NCI-H2107 treated with DMSO at 0.1 percent for 48 hours (cell line): ENCODE results near the gene SMCHD1.
"Not testable (repeated sequence)": the region's sequence is repeated elsewhere in the genome, so short reads cannot be mapped to it uniquely, and the experiment has no call there.

Source experiments
- DNase-seq: peaks from one replicate; lab custom pipeline; 2025; ENCODE audit not compliant: unreplicated experiment; lab: John Stamatoyannopoulos, UW

SMCHD1 gene

DNA sequence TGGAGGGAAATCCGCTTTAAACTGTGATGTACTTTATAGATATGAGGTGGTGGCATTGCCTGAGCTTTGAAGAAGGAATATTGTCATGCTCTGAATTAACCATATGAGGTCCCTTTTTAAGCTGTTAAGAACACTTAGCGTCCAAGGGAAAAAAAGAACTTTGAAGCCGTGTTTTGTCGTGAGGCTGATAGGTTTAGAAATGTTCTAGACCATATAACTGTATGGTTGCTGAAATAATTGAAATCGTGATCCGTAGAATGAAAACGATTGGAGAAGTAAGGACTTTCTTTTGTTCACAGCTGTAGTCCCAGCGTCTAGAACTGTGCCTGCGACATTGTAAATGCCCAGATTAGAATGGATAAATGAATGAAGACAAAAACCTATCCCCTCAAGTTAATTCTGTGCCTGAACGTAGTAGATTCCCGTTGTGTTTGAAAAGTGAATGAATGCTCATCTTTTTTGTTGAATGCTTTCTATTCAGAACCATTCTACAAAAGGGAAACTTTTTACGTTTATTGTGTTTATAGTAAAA lies 1.5 kb downstream of the SMCHD1 start:
- no peak for DNase-seq

DNA sequence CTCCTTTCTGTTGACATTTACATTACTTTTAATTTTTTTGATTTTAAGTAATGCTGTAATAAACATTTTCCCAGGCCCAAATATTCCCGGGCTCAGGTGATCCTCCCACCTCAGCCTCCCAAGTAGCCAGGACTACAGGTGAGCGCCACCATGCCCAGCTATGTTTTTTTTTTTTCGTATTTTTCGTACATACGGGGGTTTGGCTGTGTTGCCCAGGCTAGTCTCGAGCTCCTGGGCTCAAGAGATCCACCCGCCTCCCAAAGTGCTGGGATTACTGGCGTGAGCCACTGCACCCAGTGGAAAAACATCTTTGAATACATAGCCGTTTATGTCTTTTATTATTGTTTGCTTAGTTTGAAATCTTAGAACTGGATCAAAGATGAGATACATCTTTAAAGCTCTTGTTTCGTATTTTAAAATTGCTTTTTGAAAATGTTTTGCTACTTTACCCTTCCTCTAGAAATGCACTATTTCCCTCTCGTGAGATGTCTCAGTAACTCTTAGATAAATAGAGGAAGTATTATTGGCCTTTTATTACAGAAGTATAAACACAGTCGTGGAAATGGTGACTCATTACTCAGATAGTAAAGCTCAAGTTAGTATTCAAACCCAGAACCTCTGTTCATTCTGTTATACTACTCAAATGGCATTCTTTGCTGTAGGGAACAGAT lies 2.4 kb downstream of the SMCHD1 start:
- no peak for DNase-seq

DNA sequence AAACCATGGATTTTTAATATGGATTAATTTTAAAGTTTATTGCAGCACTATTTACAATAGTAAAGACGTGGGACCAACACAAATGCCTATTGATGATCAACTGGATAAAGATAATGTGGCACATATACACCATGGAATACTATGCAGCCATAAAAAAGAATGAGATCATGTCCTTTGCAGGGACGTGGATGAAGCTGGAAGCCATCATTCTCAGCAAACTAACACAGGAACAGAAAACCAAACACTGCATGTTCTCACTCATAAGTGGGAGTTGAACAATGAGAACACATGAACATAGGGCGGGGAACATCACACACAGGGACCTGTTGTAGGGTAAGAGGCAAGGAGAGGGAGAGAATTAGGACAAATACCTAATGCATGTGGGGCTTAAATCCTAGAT lies 5.3 kb downstream of the SMCHD1 start:
- not testable (repeated sequence) for DNase-seq

DNA sequence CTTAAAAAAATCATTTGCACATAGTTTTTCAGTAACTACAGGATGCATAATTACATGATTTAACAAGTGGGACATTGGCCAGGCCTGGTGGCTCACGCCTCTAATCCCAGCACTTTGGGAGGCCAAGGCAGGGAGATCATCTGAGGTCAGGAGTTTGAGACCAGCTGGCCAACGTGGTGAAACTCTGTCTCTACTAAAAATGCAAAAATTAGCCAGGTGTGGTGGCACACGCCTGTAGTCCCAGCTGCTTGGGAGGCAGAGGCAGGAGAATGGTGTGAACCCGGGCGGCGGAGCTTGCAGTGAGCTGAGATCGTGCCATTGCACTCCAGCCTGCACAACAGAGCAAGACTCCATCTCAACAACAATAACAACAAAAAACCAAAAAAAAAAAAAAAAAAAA lies 6.8 kb downstream of the SMCHD1 start:
- not testable (repeated sequence) for DNase-seq

DNA sequence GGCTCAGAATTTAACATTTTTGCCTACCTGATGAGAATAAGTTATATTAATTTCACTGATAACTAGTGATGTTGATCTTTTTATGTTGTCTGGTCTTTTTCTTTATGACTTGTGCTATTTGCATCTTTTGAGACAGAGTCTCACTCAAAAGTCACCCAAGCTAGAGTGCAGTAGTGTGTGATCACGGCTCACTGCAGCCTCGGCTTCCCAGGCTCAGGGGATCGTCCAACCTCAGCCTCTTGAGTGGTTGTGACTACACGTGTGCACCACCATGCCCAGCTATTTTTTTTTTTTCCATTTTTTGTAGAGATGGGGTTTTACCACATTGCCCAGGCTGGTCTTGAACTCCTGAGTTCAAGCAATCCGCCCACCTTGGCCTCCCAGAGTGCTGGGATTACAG lies 7.5 kb downstream of the SMCHD1 start:
- DNase-seq, result no peak

DNA sequence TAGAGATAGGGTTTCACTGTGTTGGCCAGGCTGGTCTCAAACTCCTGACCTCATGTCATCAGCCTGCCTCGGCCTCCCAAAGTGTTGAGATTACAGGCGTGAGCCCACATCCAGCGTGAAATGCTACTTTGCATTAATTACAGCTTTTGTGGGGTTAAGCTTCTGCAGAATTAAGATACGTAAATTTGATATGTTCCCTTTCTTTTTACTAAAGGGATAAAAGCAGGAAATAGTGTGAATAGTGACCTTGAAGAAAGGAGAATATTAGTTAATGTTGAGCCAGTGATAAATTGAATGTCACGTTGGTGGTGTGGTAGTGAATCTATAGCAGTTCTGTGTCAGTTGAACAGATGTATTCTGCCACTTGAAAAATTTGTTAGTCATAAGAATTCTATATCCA lies 16.9 kb downstream of the SMCHD1 start:
- DNase-seq, result no peak

DNA sequence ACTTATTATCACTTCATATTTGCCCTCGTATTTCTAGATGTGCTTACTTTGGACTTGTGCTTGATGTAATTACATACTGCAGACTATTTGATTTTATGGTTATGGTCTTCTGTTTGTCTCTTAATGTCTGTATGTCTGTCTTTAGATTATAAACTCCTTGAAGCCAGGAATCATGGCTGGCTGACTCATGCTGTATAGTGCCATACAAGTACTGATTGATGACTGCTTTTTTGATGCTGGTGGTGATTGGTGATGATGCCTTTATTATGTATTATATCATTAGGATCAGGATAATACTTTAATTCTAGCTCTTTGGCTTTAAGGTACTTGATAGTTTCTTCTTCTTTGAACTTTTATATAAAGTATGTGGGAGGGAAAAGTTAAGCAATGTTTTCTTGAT lies 17.3 kb downstream of the SMCHD1 start:
- no peak for DNase-seq

DNA sequence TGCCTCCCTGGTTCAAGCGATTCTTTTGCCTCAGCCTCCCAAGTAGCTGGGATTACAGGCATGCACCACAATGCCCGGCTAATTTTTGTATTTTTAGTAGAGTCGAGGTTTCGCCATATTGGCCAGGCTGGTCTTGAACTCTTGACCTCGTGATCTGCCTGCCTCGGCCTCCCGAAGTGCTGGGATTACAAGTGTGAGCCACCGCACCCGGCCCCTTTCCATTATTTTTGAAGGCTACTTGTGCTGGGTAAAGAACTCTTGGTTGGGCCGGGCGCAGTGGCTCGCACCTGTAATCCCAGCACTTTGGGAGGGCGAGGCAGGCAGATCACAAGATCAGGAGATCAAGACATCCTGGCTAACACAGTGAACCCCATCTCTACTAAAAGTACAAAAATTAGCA lies 23.4 kb downstream of the SMCHD1 start:
- not testable (repeated sequence) for DNase-seq

DNA sequence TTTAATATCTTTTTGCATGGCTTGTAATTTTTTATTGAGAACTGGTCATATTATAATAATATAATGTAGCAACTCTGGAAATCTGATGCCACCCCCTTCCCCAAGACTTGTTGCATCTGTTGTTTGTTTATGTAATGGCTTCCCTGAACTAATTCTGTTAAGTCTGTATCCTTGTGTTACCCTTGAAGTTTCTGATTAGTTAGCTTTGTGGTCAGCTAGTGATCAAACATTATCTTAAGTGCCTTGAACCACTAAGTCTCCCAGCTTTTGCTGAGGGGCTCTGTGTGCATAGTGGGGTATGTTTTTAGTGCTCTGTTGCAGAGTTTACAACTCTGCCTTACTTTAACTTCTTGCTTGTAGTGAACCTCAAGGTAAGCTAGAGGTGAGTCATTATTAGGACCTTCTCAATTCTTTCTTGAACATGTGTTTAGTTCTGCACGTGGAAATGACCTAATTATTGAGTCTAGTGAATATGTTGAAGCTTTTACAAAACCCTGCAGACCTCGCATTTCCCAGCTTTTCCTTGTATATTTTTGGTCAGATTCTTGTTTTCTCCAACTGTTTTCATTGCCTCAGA lies 24.8 kb downstream of the SMCHD1 start:
- DNase-seq, result no peak

DNA sequence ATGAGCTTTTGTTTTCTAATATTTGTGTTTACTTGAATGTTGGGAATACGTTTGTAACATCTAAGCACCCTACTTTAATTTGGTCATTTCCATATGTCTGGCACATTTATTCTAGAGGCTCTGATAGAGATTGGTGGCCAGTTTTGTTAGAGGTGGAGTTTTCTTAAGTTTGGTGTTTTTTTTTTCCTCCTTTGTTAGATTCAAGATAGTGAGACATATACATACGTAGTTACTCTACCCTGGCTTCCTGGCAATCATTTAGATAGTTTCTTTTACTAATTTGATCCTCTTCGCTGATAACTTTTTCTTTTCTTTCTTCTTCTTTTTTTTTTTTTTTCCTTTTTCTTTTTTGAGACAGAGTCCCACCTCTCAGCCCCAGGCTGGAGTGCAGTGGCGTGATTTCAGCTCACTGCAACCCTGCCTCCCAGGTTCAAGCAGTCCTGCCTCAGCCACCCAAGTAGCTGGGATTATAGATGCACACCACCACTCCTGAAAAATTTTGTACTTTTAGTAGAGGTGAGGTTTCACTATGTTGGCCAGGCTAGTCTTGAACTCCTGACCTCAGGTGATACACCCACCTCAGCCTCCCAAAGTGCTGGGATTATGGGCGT lies 26.6 kb downstream of the SMCHD1 start:
- DNase-seq, result no peak

DNA sequence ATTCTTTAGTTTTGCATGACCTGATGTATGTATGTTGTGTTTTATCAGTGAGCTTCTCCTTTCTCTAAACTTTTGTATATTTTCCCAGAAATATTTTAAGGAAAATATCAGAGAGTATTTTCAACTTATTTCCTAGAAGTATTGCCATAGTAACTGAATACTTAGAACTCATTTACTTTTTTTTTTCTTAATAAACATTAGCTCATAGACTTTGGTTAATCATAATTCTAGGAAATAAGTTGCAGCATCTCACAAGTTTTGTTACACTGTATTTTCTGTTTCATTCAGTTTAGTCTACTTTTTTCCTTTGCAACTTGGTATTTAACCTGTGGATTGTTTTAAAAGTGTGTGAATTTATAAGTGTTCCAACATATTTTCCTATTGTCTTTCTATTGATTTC lies 27.5 kb downstream of the SMCHD1 start:
- no peak for DNase-seq

DNA sequence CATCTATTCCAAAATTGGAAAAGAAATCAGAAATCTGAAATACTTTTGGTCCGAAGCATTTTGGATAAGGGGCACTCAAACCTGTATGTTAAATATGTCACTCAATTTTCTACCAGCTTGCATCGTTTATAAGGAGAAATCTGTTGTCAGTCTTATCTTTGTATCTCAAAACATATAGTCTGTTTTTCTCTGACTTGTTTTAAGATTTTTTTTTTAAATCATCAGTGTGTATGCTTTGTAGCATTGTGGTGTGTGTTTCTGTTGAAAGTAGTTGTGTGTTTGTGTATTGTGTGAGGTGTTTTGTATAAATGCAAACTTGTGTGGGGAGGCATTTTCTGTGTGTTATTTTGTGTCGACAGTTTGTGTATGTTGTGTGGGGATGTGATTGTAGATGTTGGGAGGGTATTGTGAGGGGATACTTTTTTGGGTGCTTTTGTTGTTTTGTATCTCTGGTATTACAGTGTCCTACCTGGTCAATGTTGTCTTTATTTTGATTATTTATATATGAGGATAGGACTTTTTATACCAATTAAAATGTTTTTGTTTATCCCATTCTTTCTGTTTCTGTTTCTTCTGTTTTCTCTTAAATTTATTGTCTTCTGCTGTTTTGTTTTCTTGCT lies 30.9 kb downstream of the SMCHD1 start:
- DNase-seq, result no peak

DNA sequence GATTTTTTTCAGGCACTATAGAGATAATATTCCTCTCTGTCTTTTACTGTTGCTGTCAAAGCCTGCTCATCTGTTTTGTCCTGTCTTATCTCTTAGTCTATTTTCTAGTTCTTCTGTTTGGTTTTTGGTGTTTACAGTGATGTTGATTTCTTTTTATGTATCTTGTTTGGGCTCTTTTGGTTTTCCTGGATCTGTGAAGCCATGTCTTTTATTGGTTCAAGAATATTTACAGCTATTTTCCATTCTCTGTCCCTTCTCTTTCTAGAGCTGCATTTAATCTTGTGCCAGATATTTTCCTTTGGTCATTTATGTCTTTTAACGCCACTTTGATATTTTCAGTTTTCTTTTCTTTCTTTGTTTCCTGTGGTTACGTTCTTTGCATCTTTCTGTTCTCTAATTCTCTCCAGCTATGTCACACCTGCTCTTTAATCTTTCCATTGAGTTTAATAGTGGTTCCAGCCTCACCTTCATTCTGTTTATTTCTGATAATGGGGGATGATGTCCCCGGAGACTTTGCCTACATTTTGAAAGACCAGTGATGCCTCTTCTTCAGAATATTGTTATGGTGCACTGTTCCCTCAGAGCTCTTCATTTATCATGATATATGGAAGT lies 32.0 kb downstream of the SMCHD1 start:
- DNase-seq, result no peak

DNA sequence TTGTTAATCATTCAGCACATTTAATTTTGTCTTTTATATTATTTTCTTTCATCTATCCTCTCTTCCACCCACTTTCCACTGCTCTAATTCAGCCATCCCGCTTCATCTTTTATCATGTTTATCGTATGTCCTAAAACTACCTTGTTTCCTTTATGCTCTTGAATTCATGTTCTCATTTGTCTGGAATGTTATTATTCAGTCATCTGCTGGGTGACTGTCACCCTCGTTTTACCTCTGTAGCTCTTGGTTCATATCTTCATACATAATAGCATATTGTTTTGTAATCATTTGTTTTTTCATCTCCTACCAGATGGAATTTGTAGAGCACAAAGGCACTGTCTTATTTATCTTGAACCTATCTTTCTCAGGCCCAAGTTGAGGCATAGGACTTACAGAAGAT lies 37.0 kb downstream of the SMCHD1 start:
- DNase-seq, result no peak

DNA sequence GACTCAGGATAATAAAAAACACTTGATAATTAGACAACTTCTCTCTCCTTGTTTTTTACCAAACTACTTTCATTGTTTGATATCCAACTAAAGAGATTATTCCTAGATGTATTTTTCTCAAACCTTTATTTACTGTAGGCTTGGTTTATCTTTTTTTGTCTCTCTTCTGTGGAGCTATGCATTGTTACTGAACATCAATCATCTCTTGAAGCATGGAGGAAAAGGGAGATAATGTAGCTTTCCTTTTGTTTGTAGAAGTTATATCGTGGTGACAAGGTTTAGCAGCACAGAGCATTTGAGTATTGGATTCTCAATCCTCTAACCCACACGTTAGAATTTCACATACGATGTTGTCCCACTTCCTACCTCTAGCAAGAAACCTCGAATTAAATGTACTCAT lies 41.7 kb downstream of the SMCHD1 start:
- no peak for DNase-seq

DNA sequence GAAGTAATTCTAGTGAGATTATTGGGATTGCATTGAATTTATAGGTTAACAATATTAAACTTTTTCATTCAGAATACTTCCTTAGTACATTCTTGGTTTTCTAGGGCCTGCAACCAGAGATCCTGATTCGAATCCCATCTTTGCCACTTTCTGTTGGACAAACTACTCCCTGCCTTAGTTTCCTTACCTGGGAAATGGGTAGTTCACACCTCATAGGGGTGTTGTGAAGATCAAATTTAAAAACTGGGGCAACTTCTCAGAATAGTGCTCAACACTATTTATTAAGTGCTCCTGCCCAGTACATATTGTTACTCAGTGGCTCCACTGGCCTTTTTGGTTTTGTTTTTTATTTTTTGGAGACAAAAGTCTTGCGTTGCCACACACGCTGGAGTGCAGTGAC lies 43.5 kb downstream of the SMCHD1 start:
- no peak for DNase-seq

DNA sequence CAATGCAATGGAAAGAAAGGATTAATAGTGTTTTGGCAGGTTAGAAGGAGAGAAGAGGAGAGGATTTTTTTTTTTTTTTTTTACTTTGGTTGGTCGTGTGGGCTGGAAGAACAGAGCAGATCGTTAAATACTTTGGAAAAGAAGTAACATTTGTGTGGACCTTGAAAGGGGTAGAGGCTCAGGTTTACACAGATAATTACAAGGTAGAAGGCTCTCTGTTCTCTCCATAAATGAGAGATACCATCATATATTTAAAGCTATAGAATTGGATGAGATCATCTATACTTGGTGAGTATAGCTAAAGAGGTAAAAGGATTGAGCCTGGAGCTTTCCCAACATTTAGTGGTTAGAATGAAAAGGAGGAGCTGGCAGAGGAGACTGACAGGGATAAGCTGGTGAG lies 49.0 kb downstream of the SMCHD1 start:
- no peak for DNase-seq

DNA sequence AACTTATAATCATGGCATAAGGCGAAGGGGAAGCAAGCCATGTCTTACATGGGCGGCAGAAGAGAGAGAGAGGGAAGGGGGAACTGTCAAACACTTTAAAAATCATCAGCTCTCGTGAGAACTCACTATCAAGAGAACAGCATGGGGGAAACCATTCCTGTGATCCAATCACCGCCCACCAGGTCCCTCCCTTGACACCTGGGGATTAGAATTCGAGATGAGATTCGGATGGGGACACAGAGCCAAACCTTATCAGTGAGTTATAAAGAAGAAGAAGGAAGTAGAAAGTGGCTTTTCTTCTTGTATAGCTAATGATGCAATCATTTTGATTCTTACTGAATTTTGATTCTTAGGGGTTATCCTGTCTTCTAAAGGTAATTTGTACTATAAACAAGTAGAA lies 51.4 kb downstream of the SMCHD1 start:
- no peak for DNase-seq

DNA sequence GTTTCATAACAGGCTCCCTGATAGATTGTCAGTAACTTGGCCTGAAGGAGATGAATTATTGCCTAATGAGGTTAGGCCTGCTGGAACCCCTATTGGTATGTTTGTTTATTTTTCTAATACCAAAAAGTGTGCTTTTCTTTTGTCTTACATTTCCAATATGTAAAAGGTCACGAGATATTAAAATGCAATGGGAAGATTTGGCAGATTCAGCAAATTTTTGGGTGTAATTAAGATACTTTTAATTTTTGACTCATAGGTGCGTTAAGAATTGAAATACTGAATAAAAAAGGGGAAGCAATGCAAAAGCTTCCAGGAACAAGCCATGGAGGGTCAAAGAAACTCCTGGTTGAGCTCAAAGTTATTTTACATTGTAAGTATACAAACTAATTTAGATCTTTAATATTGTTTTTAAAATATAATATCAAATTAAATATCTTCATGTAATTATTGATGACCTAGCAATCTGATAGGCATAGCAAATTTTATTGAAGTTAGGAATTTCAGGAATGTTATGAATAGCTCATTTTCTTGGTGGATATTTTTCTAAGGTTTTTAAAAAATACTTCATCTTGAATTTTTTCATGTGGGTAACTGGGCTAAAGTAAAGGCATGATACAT lies 52.1 kb downstream of the SMCHD1 start:
- no peak for DNase-seq

DNA sequence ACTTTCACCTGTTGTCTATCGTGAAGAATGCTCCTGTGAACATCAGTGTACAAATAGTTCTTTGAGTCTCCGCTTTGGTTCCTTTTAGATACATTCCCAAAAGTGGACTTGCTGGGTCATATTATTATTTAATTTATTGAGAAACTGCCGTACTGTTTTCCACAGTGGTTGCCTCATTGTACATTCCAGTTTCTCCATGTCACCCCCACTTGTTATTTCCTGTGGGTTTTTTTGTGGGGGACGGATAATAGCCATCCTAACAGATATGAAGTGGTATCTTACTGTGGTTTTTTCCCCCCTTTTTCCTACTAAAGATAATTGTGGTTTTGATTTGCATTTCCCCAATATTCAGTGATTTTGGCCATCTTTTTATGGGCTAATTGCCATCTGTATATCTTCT lies 53.8 kb downstream of the SMCHD1 start:
- DNase-seq, result no peak

DNA sequence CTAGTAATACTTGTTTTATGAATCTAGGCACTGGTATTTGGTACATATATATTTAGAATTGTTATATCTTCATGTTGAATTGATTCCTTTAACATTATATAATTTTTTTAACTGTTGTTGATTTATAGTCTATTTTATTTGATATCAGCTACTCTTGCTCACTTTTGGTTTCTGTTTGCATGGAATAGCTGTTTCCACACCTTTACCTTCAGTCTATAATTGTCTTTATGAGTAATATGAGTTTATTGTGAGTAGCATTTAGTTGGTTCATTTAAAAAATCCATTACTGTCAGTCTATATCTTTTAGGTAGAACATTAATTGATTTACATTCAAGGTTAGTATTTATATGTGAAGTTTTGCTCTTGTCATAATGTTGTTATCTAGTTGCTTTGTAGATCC lies 58.6 kb downstream of the SMCHD1 start:
- no peak for DNase-seq
